GM19025 (cell line): ENCODE results near the gene COPS6.

Experiments
- ATAC-seq: cut with Tn5 transposase; IDR thresholded peaks from one replicate; pipeline ENCODE4 v1.9.1; 2021; ENCODE audit warnings: mild to moderate bottlenecking, low read depth, moderate library complexity; ENCODE audit not compliant: unreplicated experiment

The COPS6 gene

DNA sequence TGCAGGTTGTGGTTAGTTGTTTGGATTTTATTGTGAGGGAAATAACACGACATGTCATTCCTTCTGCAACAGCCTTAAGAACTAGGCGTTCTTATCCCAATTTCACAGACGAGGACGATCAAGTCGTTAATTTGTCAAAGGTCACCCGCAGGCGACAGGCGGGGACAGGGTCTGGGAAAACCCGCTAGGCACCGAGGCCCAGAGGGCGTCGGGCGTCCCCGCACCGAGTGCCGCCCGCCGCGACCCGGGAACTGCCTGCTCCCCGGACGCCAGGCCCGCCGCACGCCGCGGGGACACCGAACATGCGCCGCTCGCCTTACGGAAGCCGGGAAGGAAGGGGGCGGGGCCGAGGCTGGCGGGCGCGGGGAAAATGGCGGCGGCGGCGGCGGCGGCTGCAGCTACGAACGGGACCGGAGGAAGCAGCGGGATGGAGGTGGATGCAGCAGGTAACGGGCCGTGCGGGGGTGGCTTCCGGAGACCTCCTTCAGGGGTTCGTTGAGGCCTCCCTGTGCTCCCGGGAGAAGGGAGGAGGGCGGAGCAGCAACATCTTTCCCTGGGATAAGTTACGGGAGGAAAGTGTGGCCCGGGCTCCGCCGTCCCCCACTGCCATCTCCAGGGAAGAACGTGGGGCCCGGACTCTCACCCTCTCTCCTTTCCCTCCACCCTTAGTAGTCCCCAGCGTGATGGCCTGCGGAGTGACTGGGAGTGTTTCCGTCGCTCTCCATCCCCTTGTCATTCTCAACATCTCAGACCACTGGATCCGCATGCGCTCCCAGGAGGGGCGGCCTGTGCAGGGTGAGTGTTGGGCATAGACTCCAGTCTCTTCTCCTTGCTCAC, at the start of gene COPS6:
Gene COPS6 (plus strand): TSS at position 349 of the 837 bp plus-strand sequence. CDS start 22 bp downstream, at position 371.
- ATAC-seq = no peak

GRCh38 chr7:100040575-100040974, 48.2 kb upstream of the COPS6 start:
- ATAC-seq = no peak

DNA sequence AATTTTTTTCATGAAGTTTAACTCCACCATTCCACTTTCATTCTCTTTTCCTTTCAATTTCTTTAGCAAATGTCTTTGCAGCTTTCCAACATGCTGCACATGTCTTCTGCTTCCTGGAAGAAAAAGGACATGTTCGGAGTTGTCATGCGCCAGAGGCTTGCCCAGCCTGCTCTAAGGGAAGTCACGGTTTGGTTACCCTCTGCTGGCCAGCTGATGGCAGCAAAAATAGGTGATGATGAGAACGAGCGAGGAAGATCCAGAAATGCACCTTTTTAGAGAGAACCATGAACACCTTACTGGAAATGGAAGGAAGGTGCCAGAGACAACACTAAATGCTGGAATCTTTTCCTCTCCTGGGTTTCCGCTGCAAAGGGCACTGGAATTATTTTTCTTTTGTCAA, 44.1 kb upstream of the COPS6 start:
- ATAC-seq = no peak

DNA sequence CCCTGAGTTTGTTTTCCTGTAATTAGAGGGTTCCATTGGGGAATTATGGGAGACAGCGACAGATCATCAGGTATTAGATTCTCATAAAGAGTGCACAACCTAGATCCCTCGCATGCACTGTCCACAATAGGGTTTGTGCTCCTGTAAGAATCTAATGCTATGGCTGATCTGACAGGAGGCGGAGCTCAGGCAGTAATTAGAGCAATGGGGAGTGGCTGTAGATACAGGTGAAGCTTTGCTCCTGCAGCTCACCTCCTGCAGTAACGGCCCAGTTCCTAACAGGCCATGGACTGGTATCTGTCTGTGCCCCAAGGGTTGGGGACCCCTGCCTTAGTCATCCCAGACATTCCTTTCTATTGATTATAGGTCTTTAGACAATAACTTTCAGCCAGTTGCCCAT, 40.1 kb upstream of the COPS6 start:
- no peak for ATAC-seq

DNA sequence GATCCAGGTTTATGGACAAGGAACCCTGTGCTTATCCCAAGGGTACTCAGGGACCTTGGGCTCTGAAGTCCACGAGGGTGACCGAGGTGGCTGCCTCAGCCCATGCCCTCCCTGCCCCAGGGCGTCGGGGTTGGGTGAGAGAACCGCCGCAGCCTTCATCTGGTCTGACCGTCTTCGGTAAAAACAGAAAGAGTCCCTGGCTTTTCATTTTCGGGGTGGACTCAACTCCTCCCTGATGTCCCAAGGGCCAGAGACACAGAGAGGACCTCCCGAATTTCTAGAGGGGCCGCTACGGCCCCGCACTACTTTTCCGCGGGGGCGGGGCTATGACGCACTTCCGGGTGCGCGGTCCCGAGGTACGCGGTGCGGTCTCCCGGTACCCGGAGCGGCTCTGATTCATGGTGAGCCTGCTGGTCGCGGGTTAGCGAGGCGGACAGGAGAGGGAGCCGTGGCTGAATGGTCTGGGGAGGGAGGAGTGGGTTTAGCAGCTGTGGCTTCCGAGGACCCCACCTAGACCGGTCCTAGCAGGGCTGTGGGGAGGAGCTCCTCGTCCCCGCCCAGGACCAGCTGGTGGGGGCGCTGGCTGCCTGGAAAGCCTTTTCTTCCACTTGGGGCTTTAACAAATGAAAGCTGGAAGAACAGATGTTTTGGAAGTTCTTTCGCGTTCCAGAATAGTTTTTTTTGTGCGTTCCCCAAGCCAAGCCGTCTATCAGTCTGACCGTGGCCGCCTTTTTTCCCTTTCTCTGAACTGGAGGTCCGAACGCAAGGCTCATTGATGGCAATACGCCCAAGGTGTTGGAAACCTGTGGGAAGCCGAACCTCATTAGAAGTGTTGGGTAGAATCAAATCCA, 39.1 kb upstream of the COPS6 start, which contains the start of gene ZSCAN21:
Gene ZSCAN21 (plus strand): TSS at position 334 of the 851 bp plus-strand sequence. CDS start 7,233 bp downstream, outside the sequence.
- ATAC-seq = peak; percentile 94

DNA sequence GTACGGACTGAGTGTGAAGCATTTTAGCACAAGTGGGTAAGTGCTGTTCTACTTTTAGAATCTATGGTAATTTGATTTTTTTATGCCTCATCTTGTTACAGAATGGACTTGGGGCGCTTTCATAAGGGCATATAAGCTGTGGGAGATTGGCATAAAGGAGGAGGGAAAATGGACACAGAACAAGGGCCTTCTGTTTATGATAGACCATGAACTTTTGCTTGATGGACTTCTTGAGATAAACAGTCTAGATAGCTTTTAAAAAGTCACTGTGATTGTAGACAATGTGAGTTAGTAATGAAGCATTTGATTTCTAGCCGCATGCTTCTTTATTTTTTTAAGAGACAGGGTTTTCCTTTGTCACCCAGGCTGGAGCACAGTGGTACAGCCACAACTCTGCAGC, 37.2 kb upstream of the COPS6 start:
- ATAC-seq = no peak

- no peak for ATAC-seq
Observed at GRCh38 chr7:100053215-100053614, 35.6 kb upstream of the COPS6 start.

DNA sequence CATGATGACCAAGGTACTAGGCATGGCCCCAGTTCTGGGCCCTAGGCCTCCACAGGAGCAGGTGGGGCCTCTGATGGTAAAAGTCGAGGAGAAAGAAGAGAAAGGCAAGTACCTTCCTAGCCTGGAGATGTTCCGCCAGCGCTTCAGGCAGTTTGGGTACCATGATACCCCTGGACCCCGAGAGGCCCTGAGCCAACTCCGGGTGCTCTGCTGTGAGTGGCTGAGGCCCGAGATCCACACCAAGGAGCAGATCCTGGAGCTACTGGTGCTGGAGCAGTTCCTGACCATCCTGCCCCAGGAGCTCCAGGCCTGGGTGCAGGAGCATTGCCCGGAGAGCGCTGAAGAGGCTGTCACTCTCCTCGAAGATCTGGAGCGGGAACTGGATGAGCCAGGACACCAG, 31.8 kb upstream of the COPS6 start:
- ATAC-seq = no peak

DNA sequence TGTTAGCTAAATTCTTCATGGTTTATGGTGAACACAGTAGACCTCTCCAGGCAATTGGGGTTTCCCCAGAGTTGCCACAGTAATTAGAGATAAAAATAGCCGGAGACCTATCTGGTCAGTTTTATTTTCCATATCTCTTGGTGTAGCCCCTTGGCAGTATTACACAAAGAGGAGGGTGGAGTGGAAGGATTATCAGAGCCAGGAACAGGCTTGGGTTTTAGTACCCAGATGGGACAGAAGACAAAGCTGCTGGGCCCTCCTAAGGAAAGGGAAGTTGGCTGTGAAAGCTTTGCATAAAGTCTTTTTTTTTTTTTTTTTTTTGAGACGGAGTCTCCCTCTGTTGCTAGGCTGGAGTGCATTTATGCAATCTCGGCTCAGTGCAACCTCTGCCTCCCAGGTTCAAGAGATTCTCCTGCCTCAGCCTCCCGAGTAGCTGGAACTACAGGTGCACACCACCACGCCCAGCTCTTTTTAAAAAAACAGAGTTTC, 29.5 kb upstream of the COPS6 start:
- ATAC-seq = no peak

DNA sequence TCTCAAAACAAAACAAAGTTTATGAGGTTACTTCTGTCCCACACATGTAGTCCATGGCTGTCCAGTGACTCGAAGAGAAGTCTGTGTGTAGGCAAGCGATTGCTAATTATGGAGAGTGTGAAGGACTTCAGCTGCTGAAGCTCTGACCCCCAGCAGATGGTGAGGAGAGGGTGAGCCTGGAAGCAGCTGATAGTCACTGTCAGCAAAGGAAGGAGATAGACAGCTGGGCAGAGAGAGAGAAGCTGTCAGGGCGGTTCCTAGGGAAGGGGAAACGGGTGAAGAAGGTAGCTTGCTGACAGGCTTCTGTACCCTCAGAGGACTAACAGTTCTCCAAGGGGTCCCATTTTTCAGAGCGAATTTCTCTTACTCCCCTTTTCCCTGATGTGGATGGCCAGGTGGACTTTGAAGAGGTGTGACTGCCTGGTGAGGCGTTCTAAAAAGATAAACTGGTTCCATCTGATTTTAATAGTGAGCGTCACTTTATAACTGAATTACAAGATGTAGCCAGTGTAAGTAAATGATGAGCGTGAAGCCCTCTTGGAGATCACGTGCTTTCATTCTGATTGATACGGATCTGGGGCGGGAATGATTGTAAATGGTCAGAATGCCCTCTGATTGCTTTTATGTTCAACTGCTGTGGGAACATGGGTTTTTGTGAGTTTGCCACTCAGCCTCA, 27.1 kb upstream of the COPS6 start:
- ATAC-seq = no peak

DNA sequence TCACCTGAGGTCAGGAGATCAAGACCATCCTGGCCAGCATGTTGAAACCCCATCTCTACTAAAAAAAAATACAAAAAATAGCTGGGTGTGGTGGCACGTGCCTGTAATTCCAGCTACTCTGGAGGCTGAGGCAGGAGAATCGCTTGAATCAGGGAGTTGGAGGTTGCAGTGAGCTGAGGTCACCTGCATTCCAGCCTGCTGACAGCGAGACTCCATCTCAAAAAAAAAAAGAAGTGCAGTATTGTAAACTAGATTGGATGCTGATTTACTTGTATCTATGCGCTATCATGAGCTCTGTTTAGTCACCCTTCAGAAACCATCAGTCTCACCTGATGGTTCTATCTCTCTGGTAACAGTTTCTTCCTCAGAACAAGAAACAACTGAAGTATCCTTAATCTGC, 25.4 kb upstream of the COPS6 start:
- ATAC-seq = no peak

DNA sequence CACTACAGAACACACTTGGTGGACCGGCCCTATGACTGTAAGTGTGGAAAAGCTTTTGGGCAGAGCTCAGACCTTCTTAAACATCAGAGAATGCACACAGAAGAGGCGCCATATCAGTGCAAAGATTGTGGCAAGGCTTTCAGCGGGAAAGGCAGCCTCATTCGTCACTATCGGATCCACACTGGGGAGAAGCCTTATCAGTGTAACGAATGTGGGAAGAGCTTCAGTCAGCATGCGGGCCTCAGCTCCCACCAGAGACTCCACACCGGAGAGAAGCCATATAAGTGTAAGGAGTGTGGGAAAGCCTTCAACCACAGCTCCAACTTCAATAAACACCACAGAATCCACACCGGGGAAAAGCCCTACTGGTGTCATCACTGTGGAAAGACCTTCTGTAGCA, 24.6 kb upstream of the COPS6 start:
- no peak for ATAC-seq

DNA sequence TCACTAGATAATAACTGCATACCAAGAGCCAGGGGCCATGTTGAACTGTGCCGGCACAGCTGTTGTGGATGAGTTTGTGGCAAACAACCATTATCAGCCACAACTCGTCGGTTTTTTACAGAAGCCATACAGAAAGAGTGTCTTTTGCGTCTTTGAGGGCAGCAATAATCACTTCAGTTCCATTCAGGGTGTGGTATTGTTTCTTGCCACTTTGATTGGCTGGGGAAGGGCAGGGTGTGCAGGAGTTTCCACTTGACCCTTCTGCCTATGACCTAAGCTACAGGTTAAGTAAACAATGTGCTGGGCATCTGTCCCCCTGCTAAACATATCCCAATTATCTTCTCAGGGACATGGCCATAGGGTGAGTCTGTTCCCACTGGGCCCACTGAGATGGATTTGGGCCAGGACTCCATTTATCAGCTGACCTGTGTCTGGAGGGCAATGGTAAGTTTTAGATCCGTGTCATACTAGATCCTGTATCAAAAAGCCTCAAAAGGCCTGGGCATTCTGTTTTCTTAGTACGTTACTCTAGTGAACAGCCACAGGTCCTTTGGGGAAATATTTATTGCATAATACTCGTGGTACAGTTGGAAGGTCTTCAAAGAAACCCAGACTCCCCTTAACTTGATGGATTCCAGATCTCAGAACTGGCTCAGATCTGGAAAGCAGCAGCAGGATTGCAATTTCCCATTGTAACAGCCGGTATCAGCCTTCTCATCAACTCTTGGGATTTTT, 23.1 kb upstream of the COPS6 start:
- ATAC-seq = no peak

DNA sequence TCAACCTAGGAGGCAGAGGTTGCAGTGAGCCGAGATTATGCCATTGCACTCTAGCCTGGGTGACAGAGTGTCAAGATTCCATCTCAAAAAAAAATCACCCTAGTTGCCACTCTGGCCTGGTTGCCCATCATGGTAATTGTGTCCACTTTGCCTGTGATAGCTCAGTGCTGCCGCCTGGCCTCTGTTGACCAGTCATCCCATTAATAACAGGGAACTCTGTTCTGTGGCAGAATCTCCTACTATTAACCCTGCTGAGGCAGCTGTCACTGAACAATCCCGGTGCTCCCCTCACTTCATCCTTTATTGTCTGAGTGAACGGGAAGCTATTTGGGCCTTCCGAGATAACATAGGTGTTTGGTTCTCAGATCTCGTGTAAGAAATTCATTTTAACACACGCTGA, 21.8 kb upstream of the COPS6 start:
- ATAC-seq = no peak

GRCh38 chr7:100069991-100070390, 18.8 kb upstream of the COPS6 start:
- ATAC-seq = no peak

- no peak for ATAC-seq
Observed at GRCh38 chr7:100071018-100071723, 17.6 kb upstream of the COPS6 start.

- ATAC-seq = no peak
Observed at GRCh38 chr7:100072462-100072861, 16.3 kb upstream of the COPS6 start.

- no peak for ATAC-seq
Observed at GRCh38 chr7:100074841-100075240, 13.9 kb upstream of the COPS6 start.

DNA sequence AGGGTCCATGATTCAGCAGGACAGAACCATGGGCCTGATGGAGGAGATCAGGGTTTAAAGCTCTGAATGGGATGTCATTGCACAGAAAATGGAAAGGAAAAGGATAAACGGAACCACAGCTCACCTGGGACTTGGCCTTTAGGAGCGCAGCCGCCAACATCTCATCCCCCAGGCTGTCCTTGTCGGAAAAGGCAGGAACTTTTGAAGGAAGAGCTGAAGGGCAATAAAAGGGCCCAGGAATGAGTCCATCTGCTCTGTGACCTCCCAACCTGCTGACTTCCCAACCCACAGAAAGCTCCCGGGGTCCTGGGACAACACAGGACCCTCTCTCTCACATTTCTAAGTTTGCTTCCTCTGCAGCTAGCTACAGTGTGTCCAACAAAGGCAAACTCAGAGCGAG, 13.4 kb upstream of the COPS6 start:
- no peak for ATAC-seq

DNA sequence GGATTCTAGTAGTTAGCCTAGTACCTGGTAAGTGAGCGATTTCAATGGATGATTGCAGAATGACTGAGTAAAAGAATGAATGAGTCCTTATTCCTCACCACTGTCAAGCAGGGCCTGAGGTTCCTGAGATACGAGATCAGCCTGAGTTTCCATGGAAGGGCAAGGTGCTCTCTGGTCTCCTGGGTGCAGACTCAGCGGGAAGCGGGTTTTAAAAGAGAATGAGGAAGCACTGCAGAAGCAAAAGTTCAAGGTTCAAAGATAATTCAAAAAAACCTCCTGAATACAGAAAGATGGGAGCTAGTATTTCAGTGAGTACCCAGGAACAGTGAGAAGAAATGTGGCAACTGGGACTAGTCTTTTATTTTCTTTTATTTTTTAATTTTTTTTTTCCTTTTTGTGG, 11.6 kb upstream of the COPS6 start:
- ATAC-seq = no peak
